HG02678 (cell line): ENCODE results near the gene TLE2.
"Not testable (repeated sequence)": the region's sequence is repeated elsewhere in the genome, so short reads cannot be mapped to it uniquely, and the experiment has no call there.

Experiments used
- ATAC-seq: cut with Tn5 transposase; IDR thresholded peaks from one replicate; pipeline ENCODE4 v1.9.1; 2021; ENCODE audit warnings: mild to moderate bottlenecking, moderate library complexity; ENCODE audit not compliant: unreplicated experiment

The TLE2 gene

DNA sequence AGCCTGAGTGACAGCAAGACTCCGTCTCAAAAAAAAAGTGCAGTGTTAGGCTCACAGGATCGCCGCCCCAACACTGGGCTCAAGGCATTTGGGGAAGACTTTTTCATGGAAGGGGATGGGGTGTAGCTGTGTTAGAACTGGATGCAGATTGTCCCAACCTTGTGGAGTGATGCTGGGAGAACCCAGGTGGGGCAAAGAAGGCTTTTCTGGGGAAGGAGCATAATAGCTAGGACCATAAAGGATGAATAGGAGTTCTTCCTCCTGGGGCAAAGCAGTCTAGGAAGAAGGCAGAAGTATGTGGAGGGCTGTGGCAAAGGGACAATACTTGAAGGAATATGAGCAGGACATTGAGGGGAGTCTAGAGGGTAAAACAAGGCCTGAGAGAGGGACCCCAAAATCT, 40.5 kb downstream of the TLE2 start:
- no peak for ATAC-seq

DNA sequence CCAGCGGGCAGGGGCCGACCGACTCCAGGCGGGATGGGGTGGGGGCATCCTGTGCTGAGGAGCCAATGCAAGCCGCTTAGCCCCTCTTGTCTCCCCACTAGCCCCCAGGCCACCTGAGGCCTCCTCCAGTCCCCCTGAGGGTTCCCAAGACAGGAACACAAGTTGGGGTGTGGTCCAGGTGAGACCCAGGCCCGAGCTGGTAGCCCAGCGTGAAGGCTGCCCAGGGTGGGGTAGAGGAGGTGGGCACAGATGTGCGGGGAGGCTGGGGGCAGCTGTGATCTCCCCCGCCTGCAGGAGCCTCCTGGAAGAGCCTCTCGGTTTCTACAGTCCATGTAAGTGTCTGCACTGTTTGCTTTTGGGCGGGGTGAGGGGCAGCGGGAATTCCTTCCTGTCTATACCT, 41.3 kb downstream of the TLE2 start:
- ATAC-seq = no peak

- no peak for ATAC-seq
These were observed 42.0 kb downstream of the TLE2 start for GRCh38 chr19:2986951-2987524.

DNA sequence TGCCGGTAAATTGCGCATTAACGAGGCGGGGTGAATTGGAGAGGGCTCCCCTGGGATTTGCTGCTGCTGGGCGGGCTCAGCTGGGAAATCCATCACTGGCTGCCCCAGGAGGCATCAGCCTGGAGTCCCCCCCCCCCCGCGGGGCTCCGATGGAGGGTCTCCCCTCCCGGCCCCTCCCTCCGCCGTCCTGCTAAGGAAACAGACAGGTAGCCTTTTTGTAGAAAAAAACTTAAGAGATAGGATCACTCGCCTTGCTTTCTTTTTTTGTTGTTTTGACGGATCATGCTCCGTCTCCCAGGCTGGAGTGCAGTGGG, 44.9 kb downstream of the TLE2 start:
- ATAC-seq = no peak

- no peak for ATAC-seq
These were observed 45.5 kb downstream of the TLE2 start for GRCh38 chr19:2983351-2984214.

GRCh38 chr19:2982983-2983350, 46.1 kb downstream of the TLE2 start:
- ATAC-seq = no peak

DNA sequence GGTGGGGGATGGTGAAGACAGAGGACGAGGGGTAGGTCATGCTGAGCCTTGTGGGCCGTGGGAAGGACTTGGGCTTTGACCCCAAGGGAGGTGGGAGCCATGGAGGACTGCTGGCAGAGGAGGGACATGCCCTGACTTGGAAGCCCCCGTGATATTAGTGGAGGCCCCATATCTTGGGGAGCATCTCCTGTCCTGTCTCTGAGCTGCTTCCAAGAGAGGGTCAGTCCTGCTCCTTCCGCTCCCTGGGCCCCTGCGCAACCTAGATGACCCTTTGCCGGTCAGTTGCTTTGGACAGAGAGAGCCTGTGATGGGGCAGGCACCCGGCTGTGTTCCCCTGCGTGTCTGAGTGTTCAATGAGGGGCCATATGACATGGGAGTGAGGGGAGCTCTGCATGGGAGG, 46.5 kb downstream of the TLE2 start:
- no peak for ATAC-seq

DNA sequence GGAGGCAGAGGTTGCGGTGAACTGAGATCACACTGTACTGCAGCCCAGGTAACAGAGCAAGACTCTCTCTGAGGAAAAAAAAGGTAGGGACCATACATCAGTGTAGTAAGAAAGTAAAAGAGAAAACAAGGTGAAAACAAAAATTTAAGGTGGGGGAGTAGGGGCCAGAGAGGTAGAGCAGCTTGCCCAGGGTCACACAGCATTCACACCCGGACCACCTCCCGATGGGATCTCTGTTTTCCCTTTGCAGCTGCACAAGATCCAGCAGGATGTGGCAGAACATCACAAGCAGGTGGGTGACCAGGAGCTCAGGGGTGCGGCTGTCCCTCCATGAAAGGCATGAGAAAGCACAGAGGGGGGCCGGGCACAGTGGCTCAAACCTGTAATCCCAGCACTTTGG, 47.2 kb downstream of the TLE2 start:
- no peak for ATAC-seq

- no peak for ATAC-seq
These were observed 50.3 kb downstream of the TLE2 start for GRCh38 chr19:2978772-2979171.

DNA sequence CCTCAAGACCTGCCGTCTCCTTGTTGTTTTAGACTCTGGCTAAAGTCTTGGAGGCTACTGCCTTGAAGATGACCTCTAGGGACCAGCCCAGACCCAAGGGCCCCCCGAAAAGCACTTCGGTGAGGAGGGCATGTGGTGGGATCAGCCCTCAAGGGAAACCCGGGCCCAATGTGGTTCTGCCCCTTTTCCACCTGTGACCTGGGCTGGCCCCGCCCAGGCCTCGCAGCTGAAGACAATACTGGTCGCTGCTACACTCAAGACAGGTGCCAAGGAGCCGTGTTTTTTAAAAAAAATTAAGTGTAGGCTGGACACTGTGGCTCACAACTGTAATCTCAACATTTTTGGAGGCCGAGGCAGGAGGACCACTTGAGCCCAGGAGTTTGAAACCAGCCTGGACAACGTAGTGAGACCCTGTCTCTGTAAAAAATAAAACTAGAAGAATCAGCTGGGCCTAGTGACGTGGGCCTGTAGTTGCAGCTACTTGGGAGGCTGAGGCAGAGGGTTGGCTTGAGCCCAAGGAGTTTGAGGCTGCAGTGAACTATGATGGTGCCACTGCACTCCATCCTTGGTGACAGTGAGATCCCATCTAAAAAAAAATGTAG, 50.8 kb downstream of the TLE2 start:
- ATAC-seq = no peak

DNA sequence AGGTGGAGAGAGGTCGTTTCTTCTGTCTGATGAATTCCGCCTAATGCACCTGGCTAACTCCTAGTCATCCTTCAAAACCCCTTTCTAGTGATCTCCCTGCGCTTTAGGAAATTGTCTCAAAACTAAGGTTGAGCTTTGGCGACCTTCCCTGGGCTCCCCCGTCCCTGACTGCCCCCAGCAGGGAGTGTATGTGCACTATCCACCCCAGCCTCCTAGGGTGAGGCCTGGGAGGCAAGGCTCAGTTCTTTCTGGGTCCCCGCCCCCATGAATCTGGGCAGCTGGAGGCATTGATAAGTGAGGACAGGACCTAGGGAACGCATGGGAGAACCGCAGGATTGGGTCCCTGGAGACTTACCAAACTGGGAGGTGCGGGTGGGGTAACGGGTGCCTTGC, 51.3 kb downstream of the TLE2 start:
- no peak for ATAC-seq

DNA sequence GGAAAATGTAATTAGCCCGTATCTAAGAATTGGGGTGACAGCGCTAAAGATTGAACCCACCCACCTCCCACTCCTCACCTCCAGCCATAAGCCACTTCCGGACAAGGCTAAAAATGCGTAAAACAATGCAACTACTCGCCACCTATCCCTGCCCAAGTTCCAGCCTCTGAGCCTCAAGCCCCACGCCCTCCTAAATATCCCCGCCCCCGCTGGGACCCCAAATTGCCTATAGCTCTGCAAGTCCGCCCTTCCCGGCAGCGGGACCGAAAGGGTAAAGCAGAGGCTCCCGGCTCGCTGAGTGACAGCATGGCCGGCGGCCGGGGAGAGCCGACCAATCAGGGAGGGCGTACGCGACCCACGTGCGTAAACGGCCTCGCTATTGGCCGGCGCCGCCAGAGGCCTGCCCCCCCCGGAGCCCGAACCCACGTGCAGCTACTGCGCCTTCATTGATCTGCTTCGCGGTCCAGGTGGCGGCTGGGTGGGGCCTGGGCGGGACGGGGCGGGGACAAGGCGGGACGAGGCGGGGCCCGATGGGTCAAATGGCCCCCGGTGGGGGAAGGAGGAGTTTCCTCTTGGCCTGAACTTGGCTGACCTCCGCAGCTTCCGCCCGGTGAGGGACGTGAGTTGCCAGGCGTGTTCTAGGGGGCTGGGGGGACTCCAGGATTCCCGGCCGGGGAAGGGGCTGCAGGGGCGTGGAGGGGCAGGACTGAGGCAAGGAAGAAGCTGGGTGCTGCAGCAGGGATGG, 51.9 kb downstream of the TLE2 start, which contains the start of gene TLE6:
Gene TLE6 (plus strand): TSS at position 564 of the 745 bp plus-strand sequence. CDS start 670 bp downstream, outside the sequence.
- ATAC-seq = peak; percentile 97

DNA sequence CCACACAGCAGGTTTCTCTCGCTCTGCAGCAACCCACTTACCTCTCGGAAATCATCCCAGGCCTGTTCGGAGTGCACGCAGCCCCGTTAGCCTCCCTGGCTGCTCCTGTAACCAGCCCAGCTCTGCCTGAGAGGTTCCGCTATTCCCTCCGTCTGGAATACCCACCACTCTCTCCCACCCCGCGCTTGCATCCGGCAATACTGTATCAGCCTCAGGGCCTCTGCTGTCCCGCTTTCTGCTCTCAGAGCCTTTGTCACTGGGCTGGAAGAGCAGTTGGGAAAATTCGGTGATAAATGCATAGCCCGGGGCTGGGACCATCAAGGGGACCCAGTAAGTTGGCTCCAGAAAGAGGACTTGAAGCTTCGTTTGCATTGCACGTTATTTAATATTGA, 52.5 kb downstream of the TLE2 start:
- no peak for ATAC-seq

GRCh38 chr19:2974342-2975041, 54.6 kb downstream of the TLE2 start:
- ATAC-seq = no peak

DNA sequence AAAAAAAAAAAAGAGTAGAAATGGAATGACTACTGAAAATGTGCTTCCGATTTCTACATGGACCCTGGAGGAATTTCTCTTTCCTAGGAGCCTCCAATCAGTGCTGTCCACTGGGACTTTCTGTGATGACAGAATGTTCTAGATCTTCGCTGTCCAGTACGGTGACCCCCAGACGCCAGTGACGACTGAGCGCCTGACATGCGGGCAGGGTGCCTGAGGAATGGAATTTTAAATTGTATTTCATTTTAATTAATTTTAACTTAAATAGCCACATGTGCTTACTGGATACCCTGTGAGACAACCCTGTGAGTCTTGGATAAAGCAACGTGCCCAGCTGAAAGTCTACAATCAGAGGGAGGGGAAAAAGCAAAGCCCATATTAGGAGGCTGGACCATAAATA, 55.9 kb downstream of the TLE2 start:
- ATAC-seq = no peak

- no peak for ATAC-seq
These were observed 58.8 kb downstream of the TLE2 start for GRCh38 chr19:2970201-2970835.

GRCh38 chr19:2969104-2969504, 60.0 kb downstream of the TLE2 start:
- ATAC-seq = no peak

DNA sequence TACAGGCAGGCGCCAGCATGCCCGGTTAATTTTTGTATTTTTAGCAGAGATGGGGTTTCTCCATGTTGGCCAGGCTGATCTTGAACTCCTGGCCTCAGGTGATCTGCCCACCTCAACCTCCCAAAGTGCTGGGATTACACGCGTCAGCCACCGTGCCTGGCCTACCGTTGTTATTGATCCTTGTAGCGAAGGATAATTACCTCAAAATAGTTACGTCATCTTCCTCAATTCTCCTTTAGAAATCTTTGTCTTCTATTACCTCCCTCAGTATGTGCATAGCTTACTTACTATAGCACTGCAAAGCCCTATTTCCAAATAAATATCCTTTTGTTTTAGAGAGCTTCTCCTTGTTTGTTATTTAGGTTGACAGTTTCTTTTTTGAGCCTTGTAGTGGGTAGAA, 61.1 kb downstream of the TLE2 start:
- ATAC-seq = no peak

GRCh38 chr19:2964874-2965273, 64.2 kb downstream of the TLE2 start:
- ATAC-seq = no peak

- ATAC-seq = not testable (repeated sequence)
These were observed 65.4 kb downstream of the TLE2 start for GRCh38 chr19:2963631-2964030.

DNA sequence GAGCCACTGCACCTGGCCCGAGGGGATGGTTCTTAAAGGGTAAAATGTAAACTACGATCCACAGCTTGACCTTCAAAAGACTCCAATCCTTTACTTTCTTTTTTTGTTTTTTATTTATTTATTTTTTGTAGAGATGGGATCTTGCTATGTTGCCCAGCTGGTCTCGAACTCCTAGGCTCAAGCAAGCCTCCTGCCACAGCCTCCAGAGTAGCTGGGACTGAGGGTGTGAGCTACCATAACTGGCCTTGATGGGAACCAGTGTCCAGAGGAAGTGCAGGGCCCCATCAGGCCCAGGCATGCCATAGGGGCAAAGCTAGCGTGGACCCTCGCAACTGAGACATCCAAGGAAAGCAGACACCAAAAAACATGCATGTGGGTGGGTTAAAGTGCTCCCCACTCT, 66.0 kb downstream of the TLE2 start:
- ATAC-seq = no peak
